Heart right ventricle (tissue), 16 donors: ENCODE results near the gene AMHR2. TPM values are rescaled to one million over a fixed set of nuclear protein-coding genes. Genes with fewer than 3 reads are reported as not detected.
A peak's percentile ranks its signal among the peaks of the same experiment; 100 is the strongest.
"Not testable (repeated sequence)": the region's sequence is repeated elsewhere in the genome, so short reads cannot be mapped to it uniquely, and the experiment has no call there.

ENCODE experiments used
- ATAC-seq, 8 donors: fragments of 200-7000 bp; cut with Tn5 transposase; one replicate each; pipeline ENCODE4 v1.9.1; 2020; ENCODE audit warnings: mild to moderate bottlenecking in 8 of 8, moderate library complexity in 8 of 8, moderate number of reproducible peaks in 1 of 8
- DNase-seq, 2 donors: peaks; one replicate each; pipeline ENCODE4 v3.0.0-alpha.2; 2020
- H3K27ac ChIP-seq, 10 donors: fragments of 200-600 bp; sonication (generic) in 2 of 10; one replicate each; pipeline versions ENCODE4 v1.5.0 to v1.8.0; 2020 to 2022; ENCODE audit warnings: mild to moderate bottlenecking in 3 of 10
- H3K27me3 ChIP-seq, 7 donors: fragments of 200-600 bp; one replicate each; pipeline ENCODE4 v1.8.0; 2021 to 2022; ENCODE audit warnings: mild to moderate bottlenecking in 2 of 7
- H3K36me3 ChIP-seq, 9 donors: fragments of 200-600 bp; sonication (generic) in 1 of 9; one replicate each; pipeline versions ENCODE4 v1.5.0 to v1.8.0; 2020 to 2022; ENCODE audit warnings: mild to moderate bottlenecking in 2 of 9
- H3K4me1 ChIP-seq, 9 donors: fragments of 200-600 bp; sonication (generic) in 1 of 9; one replicate each; pipeline versions ENCODE4 v1.5.0 to v1.8.0; 2020 to 2022; ENCODE audit warnings: mild to moderate bottlenecking in 4 of 9
- H3K4me3 ChIP-seq, 10 donors: fragments of 200-600 bp; sonication (generic) in 2 of 10; one replicate each; pipeline versions ENCODE4 v1.5.0 to v1.8.0; 2020 to 2022; ENCODE audit warnings: mild to moderate bottlenecking in 7 of 10, moderate library complexity in 2 of 10
- H3K9me3 ChIP-seq, 11 donors: fragments of 200-600 bp in 10 of 11; sonication (generic) in 2 of 11; one replicate each; pipeline versions ENCODE4 v1.5.0 to v1.8.0; 2013 to 2022; ENCODE audit warnings: mild to moderate bottlenecking in 2 of 11, control low read depth in 1 of 11, moderate library complexity in 1 of 11
- CTCF ChIP-seq, 9 donors: fragments of 200-600 bp; sonication (generic) in 2 of 9; IDR thresholded peaks; one replicate each; pipeline versions ENCODE4 v1.5.0 to v1.8.0; 2021 to 2022; ENCODE audit warnings: antibody characterized with exemption in 9 of 9, mild to moderate bottlenecking in 5 of 9, moderate library complexity in 1 of 9
- WGBS, 2 donors: extraction: QIAGEN DNeasy Blood & Tissue Kit; methylation state at CpG; one replicate each; pipeline ENCODE4 v1.1.7; 2013; ENCODE audit warnings: inconsistent platforms in 1 of 2; 5-methylcytosine and 5-hydroxymethylcytosine counted together
- intact Hi-C, 10 donors: fragments of 100-400 bp; cut with DNase I; formaldehyde crosslinking; loops; one replicate each; pipeline versions ENCODE4 v1.11.1 to v1.14.2; 2022
- polyA plus RNA-seq, 2 donors: library from polyadenylated mRNA; stranded (reverse); fragments of 200-250 nt; gene quantifications; one replicate each; pipeline ENCODE4 v1.2.3, GENCODE V29; 2013
- total RNA-seq, 10 donors: library from RNA; stranded (reverse); fragmentation: NEBNext Ultra II Directional in 3 of 10; extraction: Animal tissue kit (Norgen Biotek cat#: 25700) in 3 of 10; gene quantifications; one replicate each; pipeline versions ENCODE4 v1.2.1 to v1.2.4, GENCODE V29; 2021 to 2023
- donor health status: Arrhythmogenic right ventricular cardiomyopathy.
- donor health status: ischemic (EF 13 %, LVEDD 7.1; RV severe dilation, severe dysfunction).
- donor health status: healthy with polysubstance abuse.
- donor health status: DM: no; HTN: yes; CAD: no.
- donor health status: DM: no; HTN: no; CAD: no.
- donor health status: ischemic (EF 25% LVEDD 6.9; RV normal size, moderate dysfunction).
- donor health status: ischemic (EF 25% LVEDD 5.7; RV mildly dilated, moderate dysfunction).
- donor health status: healthy.
- donor health status: DM: yes; HTN: yes; CAD: no.
- donor health status: Ischemic cardiomyopathy.
- donor health status: ischemic (EF 35%, LVEDD 5.7; RV mildly dilated, moderate dysfunction).
- donor health status: nonischemic (EF 11% LVEDD 7.7; RV severe dilation, severe dysfunction).
- donor health status: DM: yes; HTN: yes; CAD: no.
- donor health status: PGD.
- donor health status: ischemic (EF 29% LVEDD 5.4; RV normal size, mild dysfunction).
- donor health status: nonischemic (EF 23%, LVEDD 6.1; RV moderate dilation, normal function).

Gene AMHR2
- total and polyA plus RNA-seq, 12 donors, result 0.24 to 0.94 (median 0.64) TPM; not detected in 7

DNA sequence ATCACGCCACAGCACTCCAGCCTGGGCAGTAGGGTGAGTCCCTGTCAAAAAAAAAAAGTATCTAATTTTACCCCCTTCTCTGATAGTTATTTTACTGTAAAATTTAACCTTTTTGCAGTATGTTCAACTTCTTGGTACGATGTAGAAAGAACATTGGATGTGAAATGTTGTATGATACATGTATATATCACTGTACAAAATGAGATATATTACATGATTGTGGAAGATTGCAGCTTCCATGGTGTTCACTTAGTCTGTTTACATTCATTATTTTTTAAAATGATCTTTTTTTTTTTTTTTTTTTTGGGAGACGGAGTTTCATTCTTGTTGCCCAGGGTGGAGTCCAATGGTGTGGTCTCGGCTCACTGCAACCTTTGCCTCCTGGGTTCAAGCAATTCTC is 34.7 kb upstream of the AMHR2 start:
- H3K4me1 ChIP-seq, result peaks cover 4 to 81% (median 79%) of the 10 kb centered on the region in 9 donors
- 93 to 100% methylated on average over 4 of the region's 4 CpGs for WGBS, 2 donors
- no peak for DNase-seq
- H3K4me3 ChIP-seq, result peak overlapping the region in 1 of 10 donors; percentile 16
- intact Hi-C loops, result no loop called here
- H3K9me3 ChIP-seq, result no peaks in the 10 kb centered on the region
- peak overlapping the region in 7 of 10 donors; percentile 24 to 59 (median 39) for H3K27ac ChIP-seq
- peaks cover 0 to 62% (median 15%) of the 10 kb centered on the region in 9 donors for H3K36me3 ChIP-seq
- no peak for ATAC-seq
- no peaks in the 10 kb centered on the region for H3K27me3 ChIP-seq
- TF ChIP-seq CTCF (IDR thresholded peaks at IDR 0.05), result no peak

DNA sequence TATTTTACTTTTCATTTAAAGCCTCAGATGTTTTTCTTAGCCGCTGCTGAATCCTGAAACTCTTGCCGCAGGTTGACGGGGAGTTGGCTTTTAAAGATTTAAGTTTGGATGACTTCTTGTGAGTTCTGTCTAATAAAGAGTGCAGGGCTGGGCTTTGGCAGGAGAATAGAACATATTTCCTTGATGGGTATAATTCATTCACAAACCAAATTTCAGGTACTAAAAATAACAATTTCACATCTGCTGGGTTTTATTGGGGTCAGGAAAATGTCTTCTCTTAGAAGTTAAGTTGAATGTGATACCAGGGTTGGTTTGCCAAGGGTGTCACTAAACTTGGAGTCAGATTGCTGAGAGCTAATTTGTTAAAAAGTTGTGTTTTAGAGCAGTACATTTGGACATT is 34.0 kb upstream of the AMHR2 start:
- no peak for TF ChIP-seq CTCF (IDR thresholded peaks at IDR 0.05)
- intact Hi-C loops, result no loop called here
- Histone ChIP-seq H3K36me3 (peaks cover 0 to 56% (median 7%) of the 10 kb centered on the region in 9 donors), H3K4me1 (peaks cover under 1 to 74% (median 72%) of the 10 kb centered on the region in 9 donors), H3K27ac (peak overlapping the region in 6 of 10 donors; percentile 26 to 73 (median 51)), H3K27me3 (no peaks in the 10 kb centered on the region), H3K9me3 (no peaks in the 10 kb centered on the region), H3K4me3 (peak overlapping the region in 1 of 10 donors; percentile 1)
- WGBS, 2 donors, result 87 to 90% methylated on average over 3 of the region's 3 CpGs
- DNase-seq, result no peak
- ATAC-seq, result no peak

DNA sequence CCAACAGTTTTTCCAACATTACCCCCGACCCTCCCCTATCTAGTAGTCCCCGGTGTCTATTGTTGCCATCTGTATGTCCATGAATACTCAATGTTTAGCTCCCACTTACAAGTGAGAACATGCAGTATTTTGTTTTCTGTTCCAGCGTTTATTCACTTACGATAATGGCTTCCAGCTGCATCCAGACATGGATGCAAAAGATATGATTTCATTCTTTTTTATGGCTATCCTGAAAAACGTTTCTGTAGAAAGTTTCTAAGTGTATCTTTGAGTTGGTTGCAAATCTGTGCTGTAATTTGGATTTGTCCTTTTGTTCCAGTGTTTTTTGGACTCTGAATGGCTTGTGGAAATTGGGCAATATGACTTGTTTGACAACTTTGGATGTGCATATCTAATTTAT is 31.9 kb upstream of the AMHR2 start:
- no peak for TF ChIP-seq CTCF (IDR thresholded peaks at IDR 0.05)
- ATAC-seq (no peak), DNase-seq (no peak)
- WGBS, 2 donors, result 54 to 59% methylated on average over 5 of the region's 5 CpGs
- H3K27me3 ChIP-seq, result no peaks in the 10 kb centered on the region
- peaks cover 0 to 55% (median 3%) of the 10 kb centered on the region in 9 donors for H3K36me3 ChIP-seq
- no peaks in the 10 kb centered on the region for H3K9me3 ChIP-seq
- peak overlapping the region in 5 of 10 donors; percentile 15 to 73 (median 39) for H3K27ac ChIP-seq
- H3K4me1 ChIP-seq, result peaks cover 0 to 58% (median 53%) of the 10 kb centered on the region in 9 donors
- H3K4me3 ChIP-seq, result no peak overlapping the region
- intact Hi-C loops, result no loop called here

GRCh38 chr12:53399896-53400295 is 23.8 kb upstream of the AMHR2 start:
- 97 to 100% methylated on average over 7 of the region's 7 CpGs for WGBS, 2 donors

GRCh38 chr12:53402351-53402750 is 21.3 kb upstream of the AMHR2 start:
- DNase-seq, intact Hi-C loops, H3K27ac ChIP-seq, H3K9me3 ChIP-seq, H3K4me3 ChIP-seq, ATAC-seq, H3K27me3 ChIP-seq: not testable (repeated sequence)
- peaks cover 0 to 71% (median 20%) of the 10 kb centered on the region in 9 donors for H3K36me3 ChIP-seq
- WGBS, 2 donors, result 97% methylated on average over 16 of the region's 16 CpGs
- H3K4me1 ChIP-seq, result peaks cover 0 to 12% (median 0%) of the 10 kb centered on the region in 9 donors

More at GRCh38 chr12:53399896-53400295, 23.8 kb upstream of the AMHR2 start:
- TF ChIP-seq CTCF (IDR thresholded peaks at IDR 0.05), result no peak
- intact Hi-C loops, result no loop called here
- DNase-seq (no peak), ATAC-seq (no peak)
- Histone ChIP-seq H3K9me3 (no peaks in the 10 kb centered on the region), H3K4me1 (peaks cover 0 to 22% (median 8%) of the 10 kb centered on the region in 9 donors), H3K4me3 (no peak overlapping the region), H3K36me3 (peaks cover 0 to 70% (median 8%) of the 10 kb centered on the region in 9 donors), H3K27me3 (no peaks in the 10 kb centered on the region), H3K27ac (no peak overlapping the region)
